ENCODE data around the gene CNTNAP2.

DNA sequence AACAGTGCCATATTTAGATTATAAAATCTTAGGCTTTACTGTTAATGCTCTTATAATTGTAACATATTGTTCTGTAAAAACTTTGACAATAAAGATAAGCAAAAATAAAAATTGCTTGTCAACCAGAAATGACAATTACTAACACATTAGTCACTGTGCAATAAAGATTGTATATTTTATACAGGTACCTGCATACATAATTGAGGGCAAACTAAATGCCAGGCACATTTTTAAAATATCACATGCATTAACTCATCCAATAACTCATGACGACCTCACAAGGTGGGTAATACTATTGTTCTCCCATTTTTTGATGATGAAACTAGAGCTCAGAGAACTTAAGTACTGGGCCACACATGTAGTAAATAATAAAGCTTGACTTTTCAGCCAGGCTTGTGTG is 1453.8 kb downstream of the CNTNAP2 start:
- TF ChIP-seq EZH2phosphoT487 (IDR thresholded peaks at IDR 0.05; ENCODE audit: insufficient read depth, low read depth) (no peak), EZH2 (IDR thresholded peaks at IDR 0.05; ENCODE audit: insufficient read depth, poor library complexity, severe bottlenecking) (no peak)

Measured in GM23248 (cell line).